Psoas muscle (tissue), 8 donors: ENCODE data around the gene CDHR3. TPM values are rescaled to one million over a fixed set of nuclear protein-coding genes. Genes with fewer than 3 reads are reported as not detected.

Experiments
- ATAC-seq, 4 donors: fragments of 200-7000 bp; cut with Tn5 transposase; one replicate each; pipeline ENCODE4 v1.9.1; 2020; ENCODE audit warnings: moderate library complexity in 3 of 4, mild to moderate bottlenecking in 2 of 4
- DNase-seq, 2 donors: peaks; one replicate each; pipeline ENCODE4 v3.0.0-alpha.2; 2020
- H3K27ac ChIP-seq: fragments of 200-600 bp; one replicate; pipeline ENCODE4 v1.8.0; 2022
- H3K27me3 ChIP-seq, 3 donors: fragments of 200-600 bp in 1 of 3; one replicate each; pipeline versions ENCODE4 v1.6.1 to v1.8.0; 2013 to 2022; ENCODE audit warnings: low read length in 2 of 3, mild to moderate bottlenecking in 2 of 3, moderate library complexity in 1 of 3; ENCODE audit not compliant: insufficient read depth in 3 of 3
- H3K36me3 ChIP-seq, 2 donors: fragments of 200-600 bp in 1 of 2; one replicate each; pipeline versions ENCODE4 v1.6.1 to v1.8.0; 2013 to 2022; ENCODE audit warnings: low read depth in 1 of 2, mild to moderate bottlenecking in 1 of 2, moderate library complexity in 1 of 2; ENCODE audit not compliant: insufficient read depth in 1 of 2
- H3K4me1 ChIP-seq: fragments of 200-600 bp; one replicate; pipeline ENCODE4 v1.8.0; 2022
- H3K4me3 ChIP-seq: fragments of 200-600 bp; one replicate; pipeline ENCODE4 v1.8.0; 2022; ENCODE audit warnings: mild to moderate bottlenecking
- H3K9me3 ChIP-seq: fragments of 200-600 bp; one replicate; pipeline ENCODE4 v1.8.0; 2022
- whole genome bisulfite sequencing, 3 donors: extraction: QIAGEN DNeasy Blood & Tissue Kit; methylation state at CpG; one replicate each; pipeline versions ENCODE4 v1.1.6 to v1.1.7; 2013; 5-methylcytosine and 5-hydroxymethylcytosine counted together
- intact Hi-C, 2 donors: fragments of 100-400 bp; cut with DNase I; formaldehyde crosslinking; loops; one replicate each; pipeline versions ENCODE4 v1.11.0 to v1.14.2; 2022
- polyA plus RNA-seq, 3 donors: library from polyadenylated mRNA; stranded (reverse); fragments of 200-250 nt; gene quantifications; one replicate each; pipeline ENCODE4 v1.2.3, GENCODE V29; 2013
- total RNA-seq, 4 donors: library from RNA; stranded (reverse); fragmentation: NEBNext Ultra II Directional in 2 of 4; extraction: Animal tissue kit (Norgen Biotek cat#: 25700) in 2 of 4; gene quantifications; one replicate each; pipeline versions ENCODE4 v1.2.1 to v1.2.4, GENCODE V29; 2021 to 2023
- TF ChIP-seq, protein P1 (sequence below): fragments of 200-600 bp; IDR thresholded peaks from one replicate; pipeline ENCODE4 v1.8.0; 2022; ENCODE audit warnings: antibody characterized with exemption
- donor health status: healthy with polysubstance abuse.
- donor health status: DM: no; HTN: no; CAD: no; lungs with moderate emphysema.
- donor health status: Bipolar disorder and iron deficiency.
- donor health status: healthy.
- donor health status: DM: yes; HTN: yes; CAD: no.
- donor health status: DM: no; HTN: no; CAD: no.
- donor health status: DM: no; HTN: no; CAD: no.
- donor health status: DM: yes; HTN: yes; CAD: no.

CDHR3 gene
- total and polyA plus RNA-seq, 7 donors = 0.30 to 1.7 (median 0.44) TPM

DNA sequence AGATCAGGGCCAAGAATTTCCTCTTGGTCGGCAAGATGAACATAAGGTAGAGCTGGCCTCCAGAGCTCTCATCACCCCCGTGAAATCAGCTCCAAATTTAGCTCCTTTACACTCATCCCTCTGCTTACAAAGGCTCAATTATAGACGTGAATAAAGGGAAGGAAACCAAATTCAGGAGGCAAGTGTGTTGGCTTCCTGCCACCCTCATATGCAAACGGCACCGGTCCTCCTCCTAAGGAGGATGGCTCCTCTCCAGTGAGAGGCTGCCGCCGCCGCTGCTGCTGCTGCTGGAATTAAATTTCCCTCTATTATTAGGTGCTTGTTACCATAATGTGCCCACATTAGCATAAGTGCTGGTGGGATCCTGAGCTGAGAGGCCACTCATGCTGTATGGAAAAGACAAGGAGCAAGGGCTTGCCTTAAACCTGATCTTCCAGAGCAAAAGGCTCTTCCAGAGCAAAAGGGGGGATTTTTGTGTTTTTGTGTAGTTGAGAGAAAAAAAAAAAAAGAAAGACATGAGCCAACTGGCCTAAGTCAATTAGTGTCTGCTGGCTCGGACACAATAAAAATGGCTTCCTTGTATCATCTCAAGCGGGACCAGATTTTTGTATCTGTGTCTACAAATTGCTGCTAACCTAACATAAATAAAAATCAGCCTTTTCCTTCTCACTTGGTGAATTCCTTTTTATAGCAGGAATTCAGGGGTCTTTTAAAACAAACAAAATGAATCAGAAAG lies 68.4 kb downstream of the CDHR3 start:
- DNase-seq (no peak), ATAC-seq (peak in 3 of 4 donors; percentile 20 to 59 (median 58))
- TF ChIP-seq, protein P1, sequence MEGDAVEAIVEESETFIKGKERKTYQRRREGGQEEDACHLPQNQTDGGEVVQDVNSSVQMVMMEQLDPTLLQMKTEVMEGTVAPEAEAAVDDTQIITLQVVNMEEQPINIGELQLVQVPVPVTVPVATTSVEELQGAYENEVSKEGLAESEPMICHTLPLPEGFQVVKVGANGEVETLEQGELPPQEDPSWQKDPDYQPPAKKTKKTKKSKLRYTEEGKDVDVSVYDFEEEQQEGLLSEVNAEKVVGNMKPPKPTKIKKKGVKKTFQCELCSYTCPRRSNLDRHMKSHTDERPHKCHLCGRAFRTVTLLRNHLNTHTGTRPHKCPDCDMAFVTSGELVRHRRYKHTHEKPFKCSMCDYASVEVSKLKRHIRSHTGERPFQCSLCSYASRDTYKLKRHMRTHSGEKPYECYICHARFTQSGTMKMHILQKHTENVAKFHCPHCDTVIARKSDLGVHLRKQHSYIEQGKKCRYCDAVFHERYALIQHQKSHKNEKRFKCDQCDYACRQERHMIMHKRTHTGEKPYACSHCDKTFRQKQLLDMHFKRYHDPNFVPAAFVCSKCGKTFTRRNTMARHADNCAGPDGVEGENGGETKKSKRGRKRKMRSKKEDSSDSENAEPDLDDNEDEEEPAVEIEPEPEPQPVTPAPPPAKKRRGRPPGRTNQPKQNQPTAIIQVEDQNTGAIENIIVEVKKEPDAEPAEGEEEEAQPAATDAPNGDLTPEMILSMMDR = no peak
- no peak overlapping the region for H3K4me3 ChIP-seq
- no peak overlapping the region for H3K27ac ChIP-seq
- H3K36me3 ChIP-seq = no peaks in the 10 kb centered on the region
- no peaks in the 10 kb centered on the region for H3K27me3 ChIP-seq
- no peaks in the 10 kb centered on the region for H3K9me3 ChIP-seq
- peaks cover 8% of the 10 kb centered on the region for H3K4me1 ChIP-seq
- WGBS, 3 donors = 11 to 16% (median 11%) methylated on average over 10 of the region's 10 CpGs
- intact Hi-C loops = no loop called here

DNA sequence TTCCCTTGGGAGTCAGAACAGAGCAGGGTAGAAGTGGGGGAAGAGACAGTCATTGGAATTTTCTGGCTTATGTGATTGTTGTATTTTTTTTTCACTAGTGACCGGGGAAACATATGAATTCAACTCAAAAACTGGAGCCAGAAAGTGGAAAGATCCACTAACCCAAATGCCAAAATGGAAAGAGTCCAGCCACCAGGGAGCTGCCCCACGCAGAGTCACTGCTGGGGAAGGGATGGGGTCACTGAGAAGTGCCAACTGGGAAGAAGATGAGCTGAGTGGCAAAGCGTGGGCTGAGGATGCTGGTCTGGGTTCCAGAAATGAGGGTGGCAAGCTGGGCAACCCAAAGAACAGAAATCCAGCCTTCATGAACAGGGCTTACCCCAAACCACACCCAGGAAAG lies 69.2 kb downstream of the CDHR3 start:
- Histone ChIP-seq H3K4me1 (peaks cover 8% of the 10 kb centered on the region), H3K9me3 (no peaks in the 10 kb centered on the region), H3K27me3 (no peaks in the 10 kb centered on the region), H3K4me3 (no peak overlapping the region), H3K27ac (no peak overlapping the region), H3K36me3 (no peaks in the 10 kb centered on the region)
- ATAC-seq (no peak), DNase-seq (no peak)
- 70 to 77% (median 76%) methylated on average over 3 of the region's 3 CpGs for WGBS, 3 donors
- intact Hi-C loops = no loop called here
- TF ChIP-seq, protein P1 = no peak

DNA sequence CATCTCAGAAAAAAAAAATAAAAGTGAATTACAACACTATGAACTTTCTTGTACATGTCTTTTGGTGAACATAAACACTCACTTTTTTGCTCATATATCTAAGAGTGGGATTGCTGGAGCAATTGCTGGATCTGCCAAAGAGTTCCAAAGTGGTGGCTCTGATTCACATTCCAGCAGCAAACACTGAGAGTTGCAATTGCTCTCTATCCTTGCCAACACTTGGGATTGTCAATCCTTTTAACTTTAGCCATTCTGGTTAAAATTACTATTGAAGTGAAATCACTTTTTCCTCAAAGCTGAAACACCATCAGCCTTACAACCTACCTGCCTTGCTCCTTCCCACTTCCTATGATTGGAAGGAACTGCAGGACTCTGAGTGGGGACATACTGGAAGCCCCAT lies 70.7 kb downstream of the CDHR3 start:
- Histone ChIP-seq H3K4me1 (peaks cover 8% of the 10 kb centered on the region), H3K4me3 (no peak overlapping the region), H3K27me3 (no peaks in the 10 kb centered on the region), H3K9me3 (no peaks in the 10 kb centered on the region), H3K36me3 (no peaks in the 10 kb centered on the region), H3K27ac (no peak overlapping the region)
- DNase-seq (no peak), ATAC-seq (no peak)
- intact Hi-C loops = no loop called here
- TF ChIP-seq, protein P1 = no peak

DNA sequence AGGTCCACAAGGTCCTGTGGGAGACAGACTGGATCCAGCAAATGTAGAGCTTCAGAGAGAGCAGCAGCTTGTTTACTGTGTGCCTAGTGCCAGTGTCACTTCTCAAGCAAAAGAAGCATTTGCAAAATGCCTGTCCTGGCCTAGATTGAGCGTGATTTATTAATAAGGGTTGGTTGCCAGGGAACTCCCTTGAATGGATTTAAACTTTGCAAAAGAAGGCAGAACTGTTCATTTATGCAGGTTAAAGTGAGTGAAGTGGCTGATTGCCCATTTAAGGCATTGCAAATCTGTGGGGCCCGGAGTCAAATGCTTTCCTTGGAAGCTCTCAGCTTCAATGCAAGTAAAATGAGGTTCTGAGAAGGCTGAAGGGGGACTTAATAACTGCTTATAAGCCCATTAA lies 71.3 kb downstream of the CDHR3 start:
- DNase-seq (no peak), ATAC-seq (no peak)
- Histone ChIP-seq H3K27ac (no peak overlapping the region), H3K9me3 (no peaks in the 10 kb centered on the region), H3K27me3 (no peaks in the 10 kb centered on the region), H3K36me3 (no peaks in the 10 kb centered on the region), H3K4me1 (peaks cover 8% of the 10 kb centered on the region), H3K4me3 (no peak overlapping the region)
- TF ChIP-seq, protein P1 = no peak
- intact Hi-C loops = no loop called here
- 94 to 98% (median 96%) methylated on average over 2 of the region's 2 CpGs for WGBS, 3 donors

DNA sequence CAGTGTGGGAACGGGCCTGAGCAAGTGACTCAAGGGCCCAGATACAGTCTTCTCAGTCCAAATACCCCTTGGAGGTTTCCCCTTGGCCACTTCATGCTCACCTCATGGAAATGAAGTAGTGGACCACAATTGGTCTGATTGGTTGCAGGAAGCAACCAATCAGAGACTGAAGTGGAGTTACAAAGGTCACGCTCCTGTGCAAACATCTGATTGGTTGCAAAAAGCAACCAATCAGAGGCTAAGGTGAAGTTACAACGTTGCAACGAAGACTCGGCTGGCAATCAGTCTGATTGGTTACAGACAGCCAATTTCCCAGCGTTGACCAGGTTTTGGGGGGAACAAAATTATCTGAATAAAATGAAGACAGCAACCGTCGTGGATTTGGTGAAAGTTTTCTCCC lies 72.5 kb downstream of the CDHR3 start:
- TF ChIP-seq, protein P1 = no peak
- WGBS, 3 donors = 87 to 90% (median 90%) methylated on average over 8 of the region's 8 CpGs
- ATAC-seq (no peak), DNase-seq (no peak)
- Histone ChIP-seq H3K36me3 (no peaks in the 10 kb centered on the region), H3K9me3 (no peaks in the 10 kb centered on the region), H3K27me3 (no peaks in the 10 kb centered on the region), H3K4me1 (peaks cover 8% of the 10 kb centered on the region), H3K27ac (no peak overlapping the region), H3K4me3 (no peak overlapping the region)
- intact Hi-C loops = no loop called here
